Panc1 (cell line): Measurements from ENCODE around the gene DDIT3. TPM values are rescaled to one million over a fixed set of nuclear protein-coding genes. Genes with fewer than 3 reads are reported as not detected.

Experiments used
- ATAC-seq: fragments of 200-7000 bp; cut with Tn5 transposase; 2 replicates; pipeline ENCODE4 v1.9.1; 2020; ENCODE audit warnings: mild to moderate bottlenecking, moderate library complexity
- BruUV-seq: library from RNA; stranded (reverse); fragments of 400-500 nt; replicated peaks from 2 replicates; lab custom pipeline; 2021; lab: Mats Ljungman, UMichigan
- CTCF ChIA-PET: fragments of 300-600 bp; sonication (Branson Sonifier 250); formaldehyde crosslinking; loops from one replicate; lab custom pipeline; 2022; ENCODE audit warnings: antibody characterized with exemption; lab: Charles Lee
- POLR2A ChIA-PET: fragments of 300-600 bp; sonication (Branson Sonifier 250); formaldehyde crosslinking; loops from one replicate; lab custom pipeline; 2022; ENCODE audit warnings: antibody characterized with exemption; lab: Charles Lee
- DNase-seq: peaks from one replicate; pipeline ENCODE4 v3.0.0-alpha.2; 2010; ENCODE audit warnings: low read depth, low spot score
- H3K27ac ChIP-seq: 2 replicates; pipeline ENCODE4 v1.5.1; 2011; ENCODE audit warnings: mild to moderate bottlenecking, low read length, inconsistent platforms
- H3K27me3 ChIP-seq: fragments of 200-500 bp; sonication (Bioruptor generic); 2 replicates; pipeline ENCODE4 v1.6.0; 2014; ENCODE audit warnings: low read length, inconsistent platforms; ENCODE audit not compliant: control insufficient read depth, insufficient read depth
- H3K36me3 ChIP-seq: fragments of 200-500 bp; sonication (Bioruptor generic); 2 replicates; pipeline ENCODE4 v1.5.1; 2014; ENCODE audit warnings: inconsistent platforms, mild to moderate bottlenecking, low read length, moderate library complexity; ENCODE audit not compliant: control insufficient read depth, insufficient read depth
- H3K4me1 ChIP-seq: 2 replicates; pipeline ENCODE4 v1.5.1; 2011; ENCODE audit warnings: inconsistent platforms, mild to moderate bottlenecking, low read length, moderate library complexity; ENCODE audit not compliant: control insufficient read depth, insufficient read depth
- H3K4me3 ChIP-seq, 2 experiments: 2 replicates each; pipeline ENCODE4 v1.5.1; 2011 to 2012; ENCODE audit warnings: low read depth in 2 of 2, low read length in 2 of 2, mild to moderate bottlenecking in 2 of 2, inconsistent platforms in 1 of 2, moderate library complexity in 1 of 2
- H3K9me3 ChIP-seq: fragments of 200-500 bp; sonication (Bioruptor generic); 2 replicates; pipeline ENCODE4 v1.5.1; 2014; ENCODE audit warnings: low read depth, mild to moderate bottlenecking, inconsistent platforms, low read length, moderate library complexity; ENCODE audit not compliant: control insufficient read depth, insufficient read depth
- POLR2AphosphoS5 ChIP-seq: IDR thresholded peaks from 2 replicates; pipeline ENCODE4 v1.6.1; 2012; ENCODE audit warnings: mild to moderate bottlenecking, low read depth, low read length, moderate library complexity
- REST ChIP-seq, 2 experiments: IDR thresholded peaks; 2 replicates each; pipeline ENCODE4 v1.6.1; 2011 to 2012; ENCODE audit warnings: low read depth in 2 of 2, control low read depth in 1 of 2, low read length in 1 of 2, mild to moderate bottlenecking in 1 of 2, moderate library complexity in 1 of 2; ENCODE audit not compliant: insufficient read depth in 1 of 2
- SIN3A ChIP-seq: IDR thresholded peaks from 2 replicates; pipeline ENCODE4 v1.6.1; 2012; ENCODE audit warnings: low read depth, mild to moderate bottlenecking, low read length, moderate library complexity, borderline replicate concordance; ENCODE audit not compliant: insufficient read depth
- TCF7L2 ChIP-seq: IDR thresholded peaks from 2 replicates; pipeline ENCODE4 v1.6.1; 2011; ENCODE audit warnings: mild to moderate bottlenecking, low read depth, low read length, inconsistent platforms
- in situ Hi-C: cut with HindIII; loops from 2 replicates; pipeline ENCODE4 v1.10.0; 2016; ENCODE audit warnings: low sequenced_read_pairs, low pct_unique_long_range_greater_than_20kb
- intact Hi-C: fragments of 100-400 bp; cut with micrococcal nuclease; formaldehyde crosslinking; loops from one replicate; pipeline ENCODE4 v1.10.0; 2022; ENCODE audit not compliant: unreplicated experiment
- total RNA-seq: library from RNA; stranded (reverse); gene quantifications from one replicate; pipeline ENCODE4 v1.2.1, GENCODE V29; 2021; ENCODE audit not compliant: unreplicated experiment
- TF ChIP-seq, protein P1 (sequence below): fragments of 450-650 bp; IDR thresholded peaks from 2 replicates; pipeline ENCODE4 v1.5.1; 2017; ENCODE audit warnings: mild to moderate bottlenecking

The DDIT3 gene
- total RNA-seq, 1 experiment from 2014 or later, result 47.2 TPM

DNA sequence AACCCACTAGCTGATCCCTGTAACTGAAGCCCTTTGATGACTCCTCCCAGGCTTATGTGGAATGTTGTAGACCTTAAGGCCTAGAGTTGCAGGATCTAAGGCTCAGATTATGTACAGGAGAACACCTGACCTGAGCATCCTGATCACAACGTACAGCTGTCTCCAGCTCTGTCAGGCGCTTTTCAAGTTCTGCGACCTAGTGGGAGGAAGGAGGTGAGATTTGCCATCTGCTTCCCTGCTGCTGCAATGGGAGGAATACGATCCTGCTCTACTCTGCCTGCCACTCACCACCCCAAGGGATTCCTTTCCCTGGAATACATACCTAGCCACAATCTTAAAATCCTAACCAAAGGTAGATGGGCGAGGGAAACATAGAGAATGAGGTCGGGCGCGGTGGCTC, 12.8 kb upstream of the DDIT3 start:
- Histone ChIP-seq H3K27me3 (no peaks in the 10 kb centered on the region), H3K4me3 (no peak overlapping the region), H3K36me3 (peaks cover 11% of the 10 kb centered on the region), H3K9me3 (no peaks in the 10 kb centered on the region), H3K27ac (no peak overlapping the region), H3K4me1 (peaks cover 4% of the 10 kb centered on the region; the same call in 1 of the 2 replicates)
- ChIA-PET POLR2A (no interaction called here), CTCF (no interaction called here)
- TF ChIP-seq TCF7L2 (no peak), SIN3A (no peak), POLR2AphosphoS5 (no peak)
- TF ChIP-seq, protein P1, sequence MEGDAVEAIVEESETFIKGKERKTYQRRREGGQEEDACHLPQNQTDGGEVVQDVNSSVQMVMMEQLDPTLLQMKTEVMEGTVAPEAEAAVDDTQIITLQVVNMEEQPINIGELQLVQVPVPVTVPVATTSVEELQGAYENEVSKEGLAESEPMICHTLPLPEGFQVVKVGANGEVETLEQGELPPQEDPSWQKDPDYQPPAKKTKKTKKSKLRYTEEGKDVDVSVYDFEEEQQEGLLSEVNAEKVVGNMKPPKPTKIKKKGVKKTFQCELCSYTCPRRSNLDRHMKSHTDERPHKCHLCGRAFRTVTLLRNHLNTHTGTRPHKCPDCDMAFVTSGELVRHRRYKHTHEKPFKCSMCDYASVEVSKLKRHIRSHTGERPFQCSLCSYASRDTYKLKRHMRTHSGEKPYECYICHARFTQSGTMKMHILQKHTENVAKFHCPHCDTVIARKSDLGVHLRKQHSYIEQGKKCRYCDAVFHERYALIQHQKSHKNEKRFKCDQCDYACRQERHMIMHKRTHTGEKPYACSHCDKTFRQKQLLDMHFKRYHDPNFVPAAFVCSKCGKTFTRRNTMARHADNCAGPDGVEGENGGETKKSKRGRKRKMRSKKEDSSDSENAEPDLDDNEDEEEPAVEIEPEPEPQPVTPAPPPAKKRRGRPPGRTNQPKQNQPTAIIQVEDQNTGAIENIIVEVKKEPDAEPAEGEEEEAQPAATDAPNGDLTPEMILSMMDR, result no peak
- no TSS peak for BruUV-seq
- DNase-seq (no peak), ATAC-seq (no peak)
- intact Hi-C loops (no loop called here), in situ Hi-C loops (no loop called here)

DNA sequence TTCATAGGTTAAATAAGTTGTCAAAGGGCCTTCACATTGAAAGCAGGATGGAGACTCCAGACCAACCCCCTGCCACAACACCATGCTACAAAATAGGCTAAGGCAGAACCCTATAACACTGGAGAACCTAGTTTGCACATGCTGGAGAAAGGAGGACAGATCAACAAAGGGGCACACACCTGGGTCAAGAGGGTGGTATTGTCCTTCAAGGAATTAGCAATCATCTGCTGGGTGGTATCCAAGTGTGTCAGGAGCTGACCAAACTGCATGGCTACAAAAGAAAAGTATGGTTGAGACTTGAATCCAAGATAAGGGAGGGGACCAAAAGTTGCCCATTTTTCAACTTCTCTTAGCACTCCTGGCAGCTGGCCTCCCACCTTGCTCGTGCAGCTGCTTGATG, 11.5 kb upstream of the DDIT3 start:
- TF ChIP-seq, protein P1, result no peak
- TF ChIP-seq SIN3A (no peak), REST (IDR thresholded peaks at IDR 0.05; ENCODE audit: insufficient read depth in 1 of 2, low read depth in 2 of 2, low read length in 1 of 2) (no peak), POLR2AphosphoS5 (no peak), TCF7L2 (no peak)
- ATAC-seq (no peak), DNase-seq (no peak)
- no peaks in the 10 kb centered on the region for H3K9me3 ChIP-seq
- POLR2A ChIA-PET, result no interaction called here
- peaks cover 11% of the 10 kb centered on the region for H3K36me3 ChIP-seq
- intact Hi-C loops, result no loop called here
- BruUV-seq, result no TSS peak
- H3K27me3 ChIP-seq, result no peaks in the 10 kb centered on the region
- no peak overlapping the region for H3K4me3 ChIP-seq
- in situ Hi-C loops, result no loop called here
- no peak overlapping the region for H3K27ac ChIP-seq
- CTCF ChIA-PET, result no interaction called here
- H3K4me1 ChIP-seq, result peaks cover 7% of the 10 kb centered on the region; the same call in 1 of the 2 replicates
